GM23248 (cell line): ENCODE results near the gene STH.

Source experiments
- EZH2 ChIP-seq: fragments of 200-600 bp; sonication (generic); IDR thresholded peaks from 2 replicates; pipeline ENCODE4 v1.6.1; 2018; ENCODE audit warnings: antibody characterized with exemption, mild to moderate bottlenecking; ENCODE audit not compliant: insufficient read depth, poor library complexity, severe bottlenecking
- EZH2phosphoT487 ChIP-seq: fragments of 200-600 bp; sonication (generic); IDR thresholded peaks from 2 replicates; pipeline ENCODE4 v1.6.1; 2018; ENCODE audit warnings: antibody characterized with exemption, moderate library complexity, mild to moderate bottlenecking, low read depth; ENCODE audit not compliant: insufficient read depth

- TF ChIP-seq EZH2 (no peak), EZH2phosphoT487 (no peak)
Measured at GRCh38 chr17:45984368-45984767, 14.7 kb upstream of the STH start.
